NOMO-1 (cell line): ENCODE measurements around the gene DUSP6.
A peak's percentile ranks its signal among the peaks of the same experiment; 100 is the strongest.

ENCODE experiments used
- DNase-seq, 2 experiments: peaks; one replicate each; lab custom pipeline; 2025; ENCODE audit not compliant: unreplicated experiment in 2 of 2; lab: John Stamatoyannopoulos, UW

Gene DUSP6

GRCh38 chr12:89335452-89336244 lies 16.7 kb downstream of the DUSP6 start:
- DNase-seq: no peak

GRCh38 chr12:89334548-89335169 lies 17.6 kb downstream of the DUSP6 start:
- peak in 1 of 2 experiments; percentile 8 for DNase-seq

GRCh38 chr12:89333564-89334252 lies 18.6 kb downstream of the DUSP6 start:
- peak; percentile 91 to 97 for DNase-seq

GRCh38 chr12:89328151-89329030 lies 23.9 kb downstream of the DUSP6 start:
- no peak for DNase-seq

DNA sequence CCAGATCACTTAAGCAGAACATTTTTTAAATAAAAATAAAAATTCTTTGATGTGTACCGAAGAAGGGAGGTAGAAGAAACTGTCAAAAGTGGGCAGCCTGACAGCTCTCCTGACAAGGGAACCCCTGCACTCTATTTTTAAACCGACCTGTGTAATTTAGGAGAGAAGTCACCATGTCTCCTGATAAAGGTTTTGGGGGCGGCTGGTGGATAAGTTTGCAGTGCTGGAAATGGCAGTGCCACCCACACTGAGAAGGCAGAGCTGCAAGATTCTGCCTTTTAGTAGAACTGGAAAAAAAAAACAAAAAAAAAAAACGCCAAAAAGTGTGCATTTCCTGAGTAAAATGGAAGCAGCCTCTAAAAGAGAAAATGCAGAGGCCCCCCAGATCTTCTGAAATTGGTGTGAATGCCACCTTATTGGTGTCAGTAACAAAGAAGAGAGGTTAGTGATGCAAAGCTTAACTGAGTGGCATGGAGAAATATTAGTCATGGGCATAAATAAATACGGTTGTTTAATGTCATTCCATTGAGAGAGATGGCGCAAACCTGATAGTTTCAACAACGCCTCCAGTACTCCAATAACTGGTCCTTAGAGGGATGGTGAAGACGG lies 24.7 kb downstream of the DUSP6 start:
- DNase-seq: no peak

DNA sequence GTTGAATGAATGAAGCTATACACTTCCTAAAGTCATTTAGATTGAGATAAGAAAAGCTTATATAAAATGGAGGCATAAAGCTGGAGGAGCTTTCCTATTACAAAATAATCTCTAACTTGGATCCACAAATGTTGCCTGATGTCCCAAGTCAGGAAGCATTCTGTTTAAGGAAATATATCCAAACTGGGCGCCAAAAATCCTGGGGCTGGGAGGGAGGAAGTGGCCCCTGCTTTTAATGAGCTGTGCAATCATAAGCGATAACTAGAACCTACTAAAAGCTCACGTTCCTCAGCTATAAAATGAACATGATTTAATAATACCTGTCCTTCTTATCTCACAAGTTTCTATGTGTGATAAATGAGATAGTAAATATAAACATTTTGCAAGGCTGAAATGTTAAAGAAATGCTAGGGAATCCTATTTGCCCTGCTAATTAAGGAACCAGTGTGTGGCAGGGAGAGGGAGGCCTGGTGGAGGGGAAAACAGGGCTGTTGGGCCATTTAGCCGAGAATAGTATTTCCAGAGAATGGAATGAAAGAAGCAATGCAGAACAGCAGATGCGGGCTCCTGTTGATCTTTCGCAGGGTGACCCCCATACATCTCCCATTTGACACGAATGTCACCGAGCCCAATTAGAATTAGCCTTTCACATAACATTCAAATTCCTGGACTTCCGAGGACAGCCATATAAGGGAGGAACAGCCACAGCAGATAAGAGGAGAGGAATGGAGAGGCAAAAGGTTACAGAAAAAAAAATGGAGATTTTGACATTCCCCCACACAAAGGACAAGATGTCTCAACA lies 25.9 kb downstream of the DUSP6 start:
- no peak for DNase-seq

GRCh38 chr12:89325495-89325894 lies 26.8 kb downstream of the DUSP6 start:
- no peak for DNase-seq

- no peak for DNase-seq
These were observed 27.9 kb downstream of the DUSP6 start for GRCh38 chr12:89324437-89324836.

DNA sequence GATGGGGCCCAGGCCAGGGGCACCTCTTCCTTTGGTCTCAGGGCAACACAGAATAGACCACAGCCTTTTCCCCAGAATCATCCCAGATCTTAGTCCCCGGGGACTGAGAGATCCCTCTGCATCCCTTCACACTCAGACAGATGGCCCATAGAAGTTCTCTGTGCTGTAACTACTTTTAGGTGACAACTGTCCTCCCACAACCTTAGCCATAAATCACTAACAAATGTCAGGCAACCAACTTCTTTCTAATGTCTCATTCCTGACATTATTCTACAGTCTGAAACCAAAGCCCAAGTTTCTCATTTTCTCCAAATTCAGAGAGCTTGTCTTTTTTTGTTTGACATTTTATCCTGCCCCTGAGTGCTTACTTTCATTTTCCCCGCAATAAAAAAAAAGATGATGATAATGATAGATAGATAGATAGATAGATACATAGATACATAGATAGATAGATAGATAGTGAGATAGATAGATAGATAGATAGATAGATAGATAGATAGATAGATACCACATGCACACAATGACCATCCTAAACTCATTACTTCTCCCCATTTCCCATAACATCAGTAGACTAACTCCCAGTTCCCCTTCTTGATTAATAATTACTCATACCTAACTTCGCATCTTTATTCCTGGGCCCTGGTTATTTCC lies 28.6 kb downstream of the DUSP6 start:
- no peak for DNase-seq

DNA sequence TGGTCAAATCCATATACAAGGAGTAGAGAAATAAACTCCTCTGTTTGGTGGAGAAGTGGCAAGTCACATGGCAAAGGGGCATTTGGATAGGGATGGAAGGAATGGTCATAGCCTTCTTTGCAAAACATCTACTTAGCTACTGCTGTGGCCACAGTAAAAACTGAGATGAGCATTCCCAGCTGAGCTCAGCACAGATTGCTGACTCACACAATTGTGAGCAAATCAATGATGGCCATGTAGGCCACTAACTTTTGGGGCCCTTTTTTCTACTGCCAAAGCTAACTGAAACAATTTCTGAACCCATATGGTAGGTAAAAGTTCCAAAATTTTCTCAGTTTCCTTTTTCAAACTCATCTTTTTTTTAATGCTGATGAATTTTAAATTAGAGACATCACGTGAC lies 31.6 kb downstream of the DUSP6 start:
- no peak for DNase-seq

- no peak for DNase-seq
These were observed 32.7 kb downstream of the DUSP6 start for GRCh38 chr12:89319606-89320005.

DNA sequence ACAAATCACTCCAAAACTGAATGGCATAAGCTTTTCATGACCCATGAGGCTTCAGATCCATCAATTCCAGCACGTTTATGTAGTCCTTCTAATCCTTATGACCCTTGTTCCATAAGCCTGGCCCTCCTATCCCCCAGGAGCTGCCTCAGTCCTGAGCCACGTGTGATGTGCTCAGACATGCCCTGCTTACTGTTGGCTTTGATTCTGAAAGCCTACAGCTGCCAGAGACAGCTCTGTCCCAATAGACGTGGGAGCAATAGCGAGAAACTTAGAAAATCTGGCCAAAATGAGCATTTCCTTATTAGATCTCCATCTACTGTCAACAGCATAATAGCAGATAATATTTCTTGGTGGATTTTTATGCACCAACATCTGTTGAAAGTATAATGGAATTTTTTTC lies 33.2 kb downstream of the DUSP6 start:
- no peak for DNase-seq

GRCh38 chr12:89316705-89317139 lies 35.6 kb downstream of the DUSP6 start:
- no peak for DNase-seq

DNA sequence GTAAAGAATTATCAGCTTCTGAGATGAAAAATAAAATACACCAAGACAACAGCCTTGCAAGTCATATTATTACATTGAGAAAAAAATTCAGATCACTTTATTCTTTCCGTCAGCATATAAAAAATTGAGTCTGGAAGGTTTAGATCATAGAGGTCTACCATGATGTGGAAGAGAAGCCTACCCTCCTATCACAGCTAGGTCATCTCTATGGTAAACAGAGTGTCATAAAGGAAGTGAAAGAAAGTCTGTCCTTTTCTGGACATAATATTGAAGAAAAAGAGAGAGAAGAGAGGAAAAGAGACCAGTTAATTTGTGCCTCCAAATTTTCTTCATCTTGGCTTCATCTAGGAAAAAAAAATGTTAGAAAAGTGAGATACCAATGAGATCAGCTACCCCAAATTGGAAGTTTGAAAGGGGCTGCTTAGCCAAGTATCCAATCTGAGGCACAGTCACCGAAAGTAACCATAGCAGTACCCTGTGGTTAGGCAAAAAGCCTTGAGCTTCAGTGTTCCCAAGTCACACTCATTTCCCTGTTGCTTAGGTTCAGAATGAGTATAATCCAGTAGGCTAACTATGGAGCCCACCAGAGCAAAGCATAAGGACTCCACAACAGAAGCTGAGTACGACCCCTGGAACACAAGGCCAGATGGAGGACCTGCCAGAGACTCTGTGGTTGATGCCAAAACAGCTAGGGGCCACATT lies 38.1 kb downstream of the DUSP6 start:
- DNase-seq: peak in 1 of 2 experiments; percentile 8

DNA sequence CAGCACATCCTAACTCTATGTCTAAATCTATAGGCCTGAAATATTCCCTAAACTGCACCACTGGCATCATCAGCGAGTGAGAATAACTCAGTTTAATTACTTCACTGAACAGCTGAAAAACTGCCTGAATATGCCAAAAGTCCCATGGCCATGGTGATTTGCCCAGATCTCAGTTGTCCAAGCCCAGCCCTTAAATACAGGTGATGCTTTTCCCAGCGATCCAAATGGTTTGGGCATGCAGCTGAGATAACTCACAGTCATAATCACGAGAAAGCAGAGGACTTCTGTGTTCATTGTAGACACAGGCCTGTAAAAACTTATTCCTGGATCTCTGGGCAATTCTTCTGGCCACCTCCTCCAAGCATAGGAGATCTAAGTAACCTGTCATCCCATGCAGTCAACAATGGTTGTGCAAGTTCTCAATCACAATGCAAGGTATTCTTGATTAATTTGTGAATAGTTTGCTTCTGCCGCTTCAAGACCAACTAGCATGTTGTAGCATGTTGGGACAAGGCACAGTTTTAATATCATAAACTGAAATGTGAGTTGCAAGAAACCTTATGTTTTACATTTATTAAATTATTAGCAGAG lies 40.5 kb downstream of the DUSP6 start:
- DNase-seq: no peak

DNA sequence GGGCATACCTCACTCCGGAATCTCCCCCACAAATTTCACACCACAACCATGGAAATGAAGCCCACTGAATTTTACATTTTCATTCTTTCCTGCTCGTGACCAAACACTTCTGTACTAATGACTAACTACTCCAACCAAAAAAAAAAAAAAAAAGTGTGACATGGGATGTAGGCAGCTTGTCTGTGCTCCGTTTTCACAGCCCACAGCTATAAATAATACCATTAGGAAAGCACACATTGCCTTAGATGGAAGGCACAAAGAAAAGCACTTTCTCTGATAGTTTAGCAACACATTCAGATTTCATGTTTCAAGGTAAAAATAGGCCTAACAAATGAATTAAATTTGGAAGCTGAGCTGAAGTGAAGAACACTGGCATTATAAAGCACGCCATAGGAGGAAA lies 42.5 kb downstream of the DUSP6 start:
- peak in 1 of 2 experiments; percentile 15 for DNase-seq

GRCh38 chr12:89309440-89309802 lies 42.9 kb downstream of the DUSP6 start:
- no peak for DNase-seq
